SU-DHL-6 (cell line): ENCODE data around the gene IGF2BP3.
A peak's percentile ranks its signal among the peaks of the same experiment; 100 is the strongest.

Experiments
- H2AFZ ChIP-seq: fragments of 200-600 bp; sonication (generic); 2 replicates; pipeline ENCODE4 v1.6.1; 2014; ENCODE audit warnings: low read depth, mild to moderate bottlenecking, moderate library complexity, mixed read lengths, antibody characterized with exemption, low read length; ENCODE audit not compliant: severe bottlenecking
- H3F3A ChIP-seq: fragments of 200-600 bp; shearing (Covaris generic); 2 replicates; pipeline ENCODE4 v1.6.0; 2016; ENCODE audit warnings: antibody characterized with exemption, mild to moderate bottlenecking; ENCODE audit not compliant: insufficient read depth
- H3K27ac ChIP-seq: fragments of 200-600 bp; sonication (generic); 2 replicates; pipeline ENCODE4 v1.5.1; 2016; ENCODE audit warnings: low read depth, mild to moderate bottlenecking, low read length, moderate library complexity, mixed read lengths
- H3K27me3 ChIP-seq: fragments of 200-600 bp; sonication (generic), shearing (Covaris generic); 2 replicates; pipeline ENCODE4 v1.6.0; 2014; ENCODE audit warnings: mild to moderate bottlenecking, low read length
- H3K36me3 ChIP-seq: fragments of 200-600 bp; sonication (generic); 2 replicates; pipeline ENCODE4 v1.6.1; 2014; ENCODE audit warnings: mild to moderate bottlenecking, low read length, mixed read lengths
- H3K4me2 ChIP-seq: fragments of 300-600, 200-600 bp; shearing (Covaris generic), sonication (generic); 2 replicates; pipeline ENCODE4 v1.6.0; 2014; ENCODE audit warnings: low read length, low read depth, mild to moderate bottlenecking; ENCODE audit not compliant: poor library complexity, severe bottlenecking
- H3K4me3 ChIP-seq: fragments of 200-600 bp; sonication (generic); 2 replicates; pipeline ENCODE4 v1.5.1; 2014; ENCODE audit warnings: antibody characterized with exemption, low read length, mild to moderate bottlenecking, mixed read lengths; ENCODE audit not compliant: insufficient read depth, poor library complexity, severe bottlenecking
- H3K79me2 ChIP-seq: fragments of 200-600 bp; sonication (generic); 2 replicates; pipeline ENCODE4 v1.6.1; 2014; ENCODE audit warnings: mild to moderate bottlenecking, low read length, moderate library complexity; ENCODE audit not compliant: insufficient read depth
- H3K9ac ChIP-seq: fragments of 200-600 bp; sonication (generic); 2 replicates; pipeline ENCODE4 v1.7.0; 2014; ENCODE audit warnings: mild to moderate bottlenecking, low read length
- H3K9me2 ChIP-seq: fragments of 200-600 bp; sonication (generic); replicated peaks from 2 replicates; pipeline ENCODE4 v1.6.1; 2014; ENCODE audit warnings: low read length; ENCODE audit not compliant: insufficient read depth
- H3K9me3 ChIP-seq: fragments of 200-600 bp; sonication (generic); 2 replicates; pipeline ENCODE4 v1.6.1; 2014; ENCODE audit warnings: low read length, mixed read lengths; ENCODE audit not compliant: insufficient read depth
- H4K20me1 ChIP-seq: fragments of 200-600 bp; sonication (generic); 2 replicates; pipeline ENCODE4 v1.6.1; 2014; ENCODE audit warnings: low read depth, mild to moderate bottlenecking, antibody characterized with exemption, low read length, moderate library complexity, mixed read lengths
- CTCF ChIP-seq: fragments of 200-600 bp; sonication (generic); IDR thresholded peaks from one replicate; pipeline ENCODE4 v1.5.1; 2017; ENCODE audit warnings: antibody characterized with exemption, mild to moderate bottlenecking, low read length, moderate library complexity; ENCODE audit not compliant: insufficient read depth, poor library complexity, severe bottlenecking
- EZH2phosphoT487 ChIP-seq: fragments of 200-600 bp; sonication (generic), shearing (Covaris generic); conservative IDR thresholded peaks from 2 replicates; pipeline ENCODE4 v1.6.1; 2018; ENCODE audit warnings: mild to moderate bottlenecking, antibody characterized with exemption, low read length, moderate library complexity, mixed read lengths

Gene IGF2BP3

GRCh38 chr7:23445326-23445725, 25.0 kb downstream of the IGF2BP3 start:
- H4K20me1 ChIP-seq: peaks cover 28% of the 10 kb centered on the region; the same call in 1 of the 2 replicates
- H3K79me2 ChIP-seq: peaks cover 100% of the 10 kb centered on the region
- H3K9ac ChIP-seq: 0 out of 2 replicates have a peak overlapping the region, but pooled peaks have one; percentile 15

GRCh38 chr7:23443974-23444373, 26.3 kb downstream of the IGF2BP3 start:
- Histone ChIP-seq H3K9me3 (no peaks in the 10 kb centered on the region), H3K4me2 (peak overlapping the region; percentile 44), H3K79me2 (peaks cover 100% of the 10 kb centered on the region), H3K9ac (no peak overlapping the region), H3K36me3 (peaks cover 17% of the 10 kb centered on the region), H3K27me3 (no peaks in the 10 kb centered on the region), H2AFZ (no peak overlapping the region), H4K20me1 (peaks cover 21% of the 10 kb centered on the region), H3K4me3 (no peak overlapping the region), H3K27ac (peak overlapping the region; percentile 54), H3K9me2 (no peaks in the 10 kb centered on the region), H3F3A (peaks cover 37% of the 10 kb centered on the region)
- TF ChIP-seq CTCF (no peak), EZH2phosphoT487 (no peak)

More at GRCh38 chr7:23445326-23445725, 25.0 kb downstream of the IGF2BP3 start:
- H3K9me2 ChIP-seq: no peaks in the 10 kb centered on the region
- no peak for TF ChIP-seq EZH2phosphoT487
- TF ChIP-seq CTCF: no peak
- H3K27me3 ChIP-seq: no peaks in the 10 kb centered on the region
- H3K27ac ChIP-seq: peak overlapping the region; percentile 54
- no peak overlapping the region for H3K4me3 ChIP-seq
- no peak overlapping the region for H2AFZ ChIP-seq
- peaks cover 41% of the 10 kb centered on the region for H3F3A ChIP-seq
- peak overlapping the region; percentile 44 for H3K4me2 ChIP-seq
- no peaks in the 10 kb centered on the region for H3K9me3 ChIP-seq
- H3K36me3 ChIP-seq: peaks cover 23% of the 10 kb centered on the region

GRCh38 chr7:23438171-23438570, 32.1 kb downstream of the IGF2BP3 start:
- H3F3A ChIP-seq: peaks cover 47% of the 10 kb centered on the region
- peaks cover 25% of the 10 kb centered on the region; the same call in 1 of the 2 replicates for H3K36me3 ChIP-seq
- no peak for TF ChIP-seq EZH2phosphoT487
- no peak for TF ChIP-seq CTCF
- H3K4me3 ChIP-seq: no peak overlapping the region
- no peak overlapping the region for H3K4me2 ChIP-seq
- no peak overlapping the region for H2AFZ ChIP-seq
- H3K27me3 ChIP-seq: no peaks in the 10 kb centered on the region
- H3K27ac ChIP-seq: no peak overlapping the region
- H3K79me2 ChIP-seq: peaks cover 100% of the 10 kb centered on the region
- no peak overlapping the region for H3K9ac ChIP-seq
- no peaks in the 10 kb centered on the region for H3K9me2 ChIP-seq
- peaks cover 28% of the 10 kb centered on the region for H4K20me1 ChIP-seq
- no peaks in the 10 kb centered on the region for H3K9me3 ChIP-seq
